H9 (cell line): ENCODE data around the gene ANKMY2. TPM values are rescaled to one million over a fixed set of nuclear protein-coding genes. Genes with fewer than 3 reads are reported as not detected.

Source experiments
- DNase-seq: peaks from one replicate; pipeline ENCODE4 v3.0.0-alpha.2; 2017
- H2AFZ ChIP-seq: one replicate; pipeline ENCODE4 v1.6.1; 2013; ENCODE audit warnings: mild to moderate bottlenecking, low read length, control low read depth, moderate library complexity
- H2AK5ac ChIP-seq: 2 replicates; pipeline ENCODE4 v1.6.1; 2013; ENCODE audit warnings: low read length, control low read depth, mixed read lengths; ENCODE audit not compliant: insufficient read length
- H2BK120ac ChIP-seq: one replicate; pipeline ENCODE4 v1.6.1; 2013; ENCODE audit warnings: low read depth, mild to moderate bottlenecking, low read length, control low read depth, inconsistent platforms; ENCODE audit not compliant: poor library complexity, severe bottlenecking
- H2BK12ac ChIP-seq: 2 replicates; pipeline ENCODE4 v1.6.1; 2013; ENCODE audit warnings: low read length, control low read depth, mixed read lengths, low read depth; ENCODE audit not compliant: insufficient read length
- H2BK15ac ChIP-seq: 2 replicates; pipeline ENCODE4 v1.6.1; 2013; ENCODE audit warnings: low read depth, low read length, control low read depth
- H2BK20ac ChIP-seq: one replicate; pipeline ENCODE4 v1.6.1; 2013; ENCODE audit warnings: low read depth, mild to moderate bottlenecking, low read length, control low read depth, inconsistent platforms; ENCODE audit not compliant: poor library complexity, severe bottlenecking
- H2BK5ac ChIP-seq: 2 replicates; pipeline ENCODE4 v1.6.1; 2013; ENCODE audit warnings: low read length, control low read depth, mixed read lengths; ENCODE audit not compliant: insufficient read length
- H3K14ac ChIP-seq: 2 replicates; pipeline ENCODE4 v1.6.1; 2013; ENCODE audit warnings: low read length, control low read depth; ENCODE audit not compliant: insufficient read depth
- H3K18ac ChIP-seq: 2 replicates; pipeline ENCODE4 v1.6.1; 2013; ENCODE audit warnings: low read depth, mild to moderate bottlenecking, mixed read lengths, low read length, control low read depth; ENCODE audit not compliant: insufficient read length
- H3K23ac ChIP-seq: 2 replicates; pipeline ENCODE4 v1.6.1; 2013; ENCODE audit warnings: low read length, control low read depth, mixed read lengths, low read depth; ENCODE audit not compliant: insufficient read length
- H3K23me2 ChIP-seq: 2 replicates; pipeline ENCODE4 v1.6.1; 2013; ENCODE audit warnings: low read depth, mild to moderate bottlenecking, mixed read lengths, low read length, control low read depth; ENCODE audit not compliant: insufficient read length, poor library complexity, severe bottlenecking
- H3K27ac ChIP-seq: 2 replicates; pipeline ENCODE4 v1.5.1; 2013; ENCODE audit warnings: low read length, control low read depth, mixed read lengths, low read depth; ENCODE audit not compliant: insufficient read length
- H3K27me3 ChIP-seq: 2 replicates; pipeline ENCODE4 v1.6.1; 2013; ENCODE audit warnings: low read length, control low read depth, inconsistent platforms; ENCODE audit not compliant: insufficient read depth
- H3K4ac ChIP-seq: 2 replicates; pipeline ENCODE4 v1.6.1; 2013; ENCODE audit warnings: low read depth, mild to moderate bottlenecking, control low read depth, inconsistent platforms, low read length, moderate library complexity
- H3K4me1 ChIP-seq: 2 replicates; pipeline ENCODE4 v1.6.1; 2013; ENCODE audit warnings: low read length, control low read depth, inconsistent platforms; ENCODE audit not compliant: insufficient read depth
- H3K4me2 ChIP-seq: 2 replicates; pipeline ENCODE4 v1.6.1; 2013; ENCODE audit warnings: low read length, control low read depth, mixed read lengths; ENCODE audit not compliant: insufficient read length, insufficient read depth
- H3K56ac ChIP-seq: 2 replicates; pipeline ENCODE4 v1.6.1; 2013; ENCODE audit warnings: low read depth, mild to moderate bottlenecking, mixed read lengths, low read length, control low read depth; ENCODE audit not compliant: insufficient read length
- H3K79me1 ChIP-seq: 2 replicates; pipeline ENCODE4 v1.6.1; 2013; ENCODE audit warnings: low read depth, mild to moderate bottlenecking, moderate library complexity, low read length, control low read depth, inconsistent platforms; ENCODE audit not compliant: insufficient read depth, poor library complexity, severe bottlenecking
- H3K79me2 ChIP-seq: 2 replicates; pipeline ENCODE4 v1.6.1; 2013; ENCODE audit warnings: low read length, control low read depth, inconsistent platforms; ENCODE audit not compliant: insufficient read depth
- H3K9ac ChIP-seq: 2 replicates; pipeline ENCODE4 v1.6.1; 2013; ENCODE audit warnings: low read length, control low read depth, mixed read lengths; ENCODE audit not compliant: insufficient read length; ENCODE audit errors: extremely low read depth
- H3K9me3 ChIP-seq: one replicate; pipeline ENCODE4 v1.6.1; 2013; ENCODE audit warnings: low read depth, low read length, inconsistent platforms; ENCODE audit not compliant: control insufficient read depth
- H3T11ph ChIP-seq: one replicate; pipeline ENCODE4 v1.6.1; 2013; ENCODE audit warnings: mild to moderate bottlenecking, low read length, control low read depth, inconsistent platforms
- H4K20me1 ChIP-seq: one replicate; pipeline ENCODE4 v1.6.1; 2013; ENCODE audit not compliant: control insufficient read depth, insufficient read length, insufficient read depth
- H4K5ac ChIP-seq: 2 replicates; pipeline ENCODE4 v1.6.1; 2013; ENCODE audit warnings: low read depth, mild to moderate bottlenecking, mixed read lengths, low read length, control low read depth; ENCODE audit not compliant: insufficient read length
- H4K8ac ChIP-seq: replicated peaks from 2 replicates; pipeline ENCODE4 v1.6.1; 2013; ENCODE audit warnings: low read length, control low read depth, mixed read lengths, low read depth; ENCODE audit not compliant: insufficient read length
- H4K91ac ChIP-seq: 2 replicates; pipeline ENCODE4 v1.6.1; 2013; ENCODE audit warnings: low read depth, mild to moderate bottlenecking, moderate library complexity, mixed read lengths, low read length, control low read depth; ENCODE audit not compliant: insufficient read length
- H3K27ac Mint-ChIP-seq, 3 experiments: 2 replicates in 2 of 3; 3 replicates in 1 of 3; pipeline ENCODE4 v1.8.0; 2020 to 2021; ENCODE audit warnings: mixed read lengths in 3 of 3, mild to moderate bottlenecking in 1 of 3, moderate library complexity in 1 of 3
- H3K27me3 Mint-ChIP-seq: 2 replicates; pipeline ENCODE4 v1.8.0; 2021; ENCODE audit warnings: low read depth, mild to moderate bottlenecking, moderate library complexity, mixed read lengths
- H3K36me3 Mint-ChIP-seq, 3 experiments: 2 replicates in 2 of 3; 3 replicates in 1 of 3; pipeline ENCODE4 v1.8.0; 2020 to 2021; ENCODE audit warnings: low read depth in 3 of 3, mixed read lengths in 3 of 3; ENCODE audit not compliant: insufficient read depth in 1 of 3
- H3K4me1 Mint-ChIP-seq, 2 experiments: 2 replicates each; pipeline ENCODE4 v1.8.0; 2020; ENCODE audit warnings: mixed read lengths in 2 of 2
- H3K4me3 Mint-ChIP-seq, 2 experiments: 2 replicates in 1 of 2; 3 replicates in 1 of 2; pipeline ENCODE4 v1.8.0; 2020 to 2021; ENCODE audit warnings: mild to moderate bottlenecking in 2 of 2, mixed read lengths in 2 of 2, moderate library complexity in 1 of 2
- H3K9me3 Mint-ChIP-seq, 2 experiments: 2 replicates in 1 of 2; 3 replicates in 1 of 2; pipeline ENCODE4 v1.8.0; 2020; ENCODE audit warnings: mild to moderate bottlenecking in 2 of 2, mixed read lengths in 2 of 2, moderate library complexity in 1 of 2
- WGBS: extraction: QIAGEN DNeasy Blood & Tissue Kit; methylation state at CpG from one replicate; pipeline ENCODE4 v1.1.7; 2013; ENCODE audit warnings: missing lambda C conversion rate, low lambda C conversion rate, mixed read lengths; ENCODE audit not compliant: insufficient read length; ENCODE audit errors: extremely low coverage; 5-methylcytosine and 5-hydroxymethylcytosine counted together
- total RNA-seq: library from RNA; stranded (reverse); gene quantifications from 2 replicates; pipeline ENCODE4 v1.2.1, GENCODE V29; 2021
- TF ChIP-seq, protein P1 (sequence below): fragments of 200-600 bp; sonication (generic); conservative IDR thresholded peaks from 3 replicates; pipeline ENCODE4 v1.8.0; 2021; ENCODE audit warnings: antibody characterized with exemption, mild to moderate bottlenecking

ANKMY2 gene
- total RNA-seq, 1 experiment from 2014 or later: 12.7 TPM

- no CpG with 5 or more reads among the region's 3 CpGs for WGBS
These were observed 85.9 kb downstream of the ANKMY2 start for GRCh38 chr7:16559497-16560179.

More at GRCh38 chr7:16559497-16560179, 85.9 kb downstream of the ANKMY2 start:
- Histone ChIP-seq H3K23me2 (no peaks in the 10 kb centered on the region), H3K4me1 (no peaks in the 10 kb centered on the region), H4K20me1 (no peaks in the 10 kb centered on the region), H4K5ac (no peak overlapping the region), H3K9me3 (no peaks in the 10 kb centered on the region), H3T11ph (no peak overlapping the region), H2BK12ac (no peak overlapping the region), H4K8ac (no peak overlapping the region), H3K4ac (no peak overlapping the region), H3K79me1 (no peaks in the 10 kb centered on the region), H3K9ac (no peak overlapping the region), H2AFZ (no peak overlapping the region), H3K27ac (no peak overlapping the region), H2BK5ac (no peak overlapping the region), H3K4me2 (no peak overlapping the region), H4K91ac (no peak overlapping the region), H2AK5ac (no peak overlapping the region), H3K79me2 (no peaks in the 10 kb centered on the region), H3K56ac (no peak overlapping the region), H3K18ac (no peak overlapping the region), H2BK20ac (no peak overlapping the region), H2BK120ac (no peak overlapping the region), H2BK15ac (no peak overlapping the region), H3K23ac (no peak overlapping the region), H3K27me3 (no peaks in the 10 kb centered on the region), H3K14ac (no peak overlapping the region)
- no peak for DNase-seq
- Mint-ChIP-seq H3K4me3 (no peak overlapping the region), H3K36me3 (no peaks in the 10 kb centered on the region), H3K27ac (0 out of 7 replicates have a peak overlapping the region, but pooled peaks of 1 of the 3 experiments have one; percentile 47), H3K4me1 (peaks cover 4% of the 10 kb centered on the region in 2 experiments; a peak in 3 of 4 replicates), H3K9me3 (no peaks in the 10 kb centered on the region), H3K27me3 (no peaks in the 10 kb centered on the region)
- TF ChIP-seq, protein P1, sequence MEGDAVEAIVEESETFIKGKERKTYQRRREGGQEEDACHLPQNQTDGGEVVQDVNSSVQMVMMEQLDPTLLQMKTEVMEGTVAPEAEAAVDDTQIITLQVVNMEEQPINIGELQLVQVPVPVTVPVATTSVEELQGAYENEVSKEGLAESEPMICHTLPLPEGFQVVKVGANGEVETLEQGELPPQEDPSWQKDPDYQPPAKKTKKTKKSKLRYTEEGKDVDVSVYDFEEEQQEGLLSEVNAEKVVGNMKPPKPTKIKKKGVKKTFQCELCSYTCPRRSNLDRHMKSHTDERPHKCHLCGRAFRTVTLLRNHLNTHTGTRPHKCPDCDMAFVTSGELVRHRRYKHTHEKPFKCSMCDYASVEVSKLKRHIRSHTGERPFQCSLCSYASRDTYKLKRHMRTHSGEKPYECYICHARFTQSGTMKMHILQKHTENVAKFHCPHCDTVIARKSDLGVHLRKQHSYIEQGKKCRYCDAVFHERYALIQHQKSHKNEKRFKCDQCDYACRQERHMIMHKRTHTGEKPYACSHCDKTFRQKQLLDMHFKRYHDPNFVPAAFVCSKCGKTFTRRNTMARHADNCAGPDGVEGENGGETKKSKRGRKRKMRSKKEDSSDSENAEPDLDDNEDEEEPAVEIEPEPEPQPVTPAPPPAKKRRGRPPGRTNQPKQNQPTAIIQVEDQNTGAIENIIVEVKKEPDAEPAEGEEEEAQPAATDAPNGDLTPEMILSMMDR: no peak
